OCI-LY7 (cell line): ENCODE measurements around the gene THRB. TPM values are rescaled to one million over a fixed set of nuclear protein-coding genes. Genes with fewer than 3 reads are reported as not detected.

Experiments
- BruUV-seq: library from RNA; stranded (reverse); fragments of 400-500 nt; replicated peaks from 2 replicates; lab custom pipeline; 2021; lab: Mats Ljungman, UMichigan
- CTCF ChIA-PET: fragments of 300-600 bp; sonication (Branson Sonifier 250); formaldehyde crosslinking; loops from one replicate; lab custom pipeline; 2022; ENCODE audit warnings: antibody characterized with exemption; ENCODE audit not compliant: unreplicated experiment; lab: Charles Lee
- POLR2A ChIA-PET: fragments of 300-600 bp; sonication (Branson Sonifier 250); formaldehyde crosslinking; loops from one replicate; lab custom pipeline; 2022; ENCODE audit warnings: antibody characterized with exemption; lab: Charles Lee
- DNase-seq: peaks from one replicate; pipeline ENCODE4 v3.0.0-alpha.2; 2015; ENCODE audit warnings: low spot score
- H2AFZ ChIP-seq: fragments of 200-600 bp; sonication (generic), shearing (Covaris generic); 2 replicates; pipeline ENCODE4 v1.6.1; 2014; ENCODE audit warnings: mild to moderate bottlenecking, antibody characterized with exemption, low read length, moderate library complexity
- H3K27ac ChIP-seq: fragments of 200-600 bp; sonication (generic); 2 replicates; pipeline ENCODE4 v1.5.1; 2014; ENCODE audit warnings: mixed run types, low read depth, mild to moderate bottlenecking, moderate library complexity, low read length, inconsistent platforms; ENCODE audit not compliant: poor library complexity, severe bottlenecking
- H3K36me3 ChIP-seq: fragments of 200-600 bp; sonication (generic); 2 replicates; pipeline ENCODE4 v1.6.1; 2014; ENCODE audit warnings: mild to moderate bottlenecking, antibody characterized with exemption, low read length, moderate library complexity, mixed read lengths; ENCODE audit not compliant: insufficient read depth
- H3K4me1 ChIP-seq: fragments of 200-600 bp; sonication (generic); 2 replicates; pipeline ENCODE4 v1.5.1; 2014; ENCODE audit warnings: mild to moderate bottlenecking, low read length; ENCODE audit not compliant: insufficient read depth, poor library complexity, severe bottlenecking
- H3K4me2 ChIP-seq: fragments of 200-600 bp; sonication (generic); 2 replicates; pipeline ENCODE4 v1.6.1; 2014; ENCODE audit warnings: mild to moderate bottlenecking, low read length
- H3K4me3 ChIP-seq: fragments of 200-600 bp; sonication (generic); 2 replicates; pipeline ENCODE4 v1.5.1; 2014; ENCODE audit warnings: mild to moderate bottlenecking, low read depth, low read length; ENCODE audit not compliant: poor library complexity, severe bottlenecking
- H3K79me2 ChIP-seq: fragments of 200-600 bp; sonication (generic); 2 replicates; pipeline ENCODE4 v1.6.1; 2016; ENCODE audit warnings: low read depth, mild to moderate bottlenecking, low read length, moderate library complexity, mixed read lengths; ENCODE audit not compliant: insufficient read depth
- H3K9me2 ChIP-seq: fragments of 200-600 bp; sonication (generic); 2 replicates; pipeline ENCODE4 v1.6.1; 2016; ENCODE audit warnings: mild to moderate bottlenecking, low read length, mixed read lengths; ENCODE audit not compliant: insufficient read depth
- H3K9me3 ChIP-seq: fragments of 200-600 bp; sonication (generic); 2 replicates; pipeline ENCODE4 v1.6.1; 2014; ENCODE audit warnings: mild to moderate bottlenecking, mixed run types, low read length, mixed read lengths
- H4K20me1 ChIP-seq: fragments of 200-600 bp; sonication (generic); 2 replicates; pipeline ENCODE4 v1.6.1; 2014; ENCODE audit warnings: mild to moderate bottlenecking, antibody characterized with exemption, low read length, moderate library complexity, mixed read lengths; ENCODE audit not compliant: insufficient read depth
- EZH2phosphoT487 ChIP-seq: fragments of 200-600 bp; sonication (generic); IDR thresholded peaks from 2 replicates; pipeline ENCODE4 v1.6.1; 2018; ENCODE audit warnings: low read depth, borderline replicate concordance, mild to moderate bottlenecking, mixed run types, antibody characterized with exemption, low read length, moderate library complexity, mixed read lengths
- intact Hi-C: fragments of 100-400 bp; cut with micrococcal nuclease; formaldehyde crosslinking; loops from one replicate; pipeline ENCODE4 v1.10.0; 2022; ENCODE audit not compliant: unreplicated experiment
- total RNA-seq, 2 experiments: library from RNA; depleted of rRNA in 1 of 2; stranded (reverse); fragments of >200 nt in 1 of 2; shearing (Covaris generic) in 1 of 2; gene quantifications; 2 replicates each; pipeline ENCODE4 v1.2.3, GENCODE V29; 2014 to 2022
- TF ChIP-seq, protein P1 (sequence below): fragments of 200-600 bp; sonication (generic); conservative IDR thresholded peaks from 2 replicates; pipeline ENCODE4 v1.5.1; 2014; ENCODE audit warnings: mild to moderate bottlenecking, antibody characterized with exemption, low read length, moderate library complexity, mixed read lengths

Gene THRB
- total RNA-seq, 2 experiments from 2014 or later = not detected

DNA sequence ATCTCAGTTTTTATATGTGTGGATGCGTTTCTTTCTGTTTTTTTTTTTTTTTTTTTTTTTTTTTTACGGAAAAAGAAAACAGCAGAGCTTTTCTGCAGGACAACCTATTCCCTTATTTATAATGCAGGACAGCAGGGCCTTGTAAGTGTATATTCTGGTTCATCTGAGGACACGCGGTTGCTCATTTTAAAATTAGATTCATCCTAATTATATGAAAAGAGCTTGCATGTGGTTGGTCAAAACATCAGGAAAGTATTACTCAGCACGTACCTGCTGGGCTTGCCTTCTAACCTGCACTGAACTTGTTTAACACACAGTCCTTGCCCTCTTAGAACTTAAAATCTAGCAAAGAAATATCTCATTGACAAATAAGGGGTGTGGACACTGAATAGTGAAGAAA lies 13.5 kb downstream of the THRB start:
- Histone ChIP-seq H3K36me3 (no peaks in the 10 kb centered on the region), H3K9me2 (no peaks in the 10 kb centered on the region), H2AFZ (no peak overlapping the region), H3K9me3 (no peaks in the 10 kb centered on the region), H4K20me1 (no peaks in the 10 kb centered on the region), H3K79me2 (no peaks in the 10 kb centered on the region), H3K27ac (no peak overlapping the region), H3K4me1 (no peaks in the 10 kb centered on the region), H3K4me3 (no peak overlapping the region), H3K4me2 (no peak overlapping the region)
- no peak for TF ChIP-seq EZH2phosphoT487
- TF ChIP-seq, protein P1, sequence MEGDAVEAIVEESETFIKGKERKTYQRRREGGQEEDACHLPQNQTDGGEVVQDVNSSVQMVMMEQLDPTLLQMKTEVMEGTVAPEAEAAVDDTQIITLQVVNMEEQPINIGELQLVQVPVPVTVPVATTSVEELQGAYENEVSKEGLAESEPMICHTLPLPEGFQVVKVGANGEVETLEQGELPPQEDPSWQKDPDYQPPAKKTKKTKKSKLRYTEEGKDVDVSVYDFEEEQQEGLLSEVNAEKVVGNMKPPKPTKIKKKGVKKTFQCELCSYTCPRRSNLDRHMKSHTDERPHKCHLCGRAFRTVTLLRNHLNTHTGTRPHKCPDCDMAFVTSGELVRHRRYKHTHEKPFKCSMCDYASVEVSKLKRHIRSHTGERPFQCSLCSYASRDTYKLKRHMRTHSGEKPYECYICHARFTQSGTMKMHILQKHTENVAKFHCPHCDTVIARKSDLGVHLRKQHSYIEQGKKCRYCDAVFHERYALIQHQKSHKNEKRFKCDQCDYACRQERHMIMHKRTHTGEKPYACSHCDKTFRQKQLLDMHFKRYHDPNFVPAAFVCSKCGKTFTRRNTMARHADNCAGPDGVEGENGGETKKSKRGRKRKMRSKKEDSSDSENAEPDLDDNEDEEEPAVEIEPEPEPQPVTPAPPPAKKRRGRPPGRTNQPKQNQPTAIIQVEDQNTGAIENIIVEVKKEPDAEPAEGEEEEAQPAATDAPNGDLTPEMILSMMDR = no peak
- POLR2A ChIA-PET = no interaction called here
- intact Hi-C loops = no loop called here
- CTCF ChIA-PET = no interaction called here
- BruUV-seq = no TSS peak
- DNase-seq = no peak

DNA sequence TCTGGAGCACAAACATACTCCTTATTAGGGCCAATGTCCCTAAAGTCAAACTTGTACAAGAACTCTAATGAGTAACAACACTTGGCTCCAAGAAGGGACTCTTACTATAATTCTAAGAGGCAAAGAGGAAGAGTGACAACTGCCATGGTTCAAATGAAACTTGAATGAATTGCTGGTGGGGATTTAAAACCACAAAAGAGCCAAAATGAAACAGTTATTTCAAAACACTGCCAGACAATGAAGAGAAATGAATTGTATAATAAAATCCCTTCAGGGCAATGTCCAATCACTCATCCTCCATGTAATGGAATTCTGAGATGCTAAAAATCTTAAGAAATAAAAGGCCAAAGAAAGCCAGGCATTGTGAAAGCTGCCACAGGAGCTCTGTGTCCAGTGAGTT lies 14.2 kb downstream of the THRB start:
- Histone ChIP-seq H3K9me2 (no peaks in the 10 kb centered on the region), H2AFZ (no peak overlapping the region), H3K79me2 (no peaks in the 10 kb centered on the region), H3K9me3 (no peaks in the 10 kb centered on the region), H3K4me3 (no peak overlapping the region), H3K36me3 (no peaks in the 10 kb centered on the region), H3K4me2 (no peak overlapping the region), H3K4me1 (no peaks in the 10 kb centered on the region), H3K27ac (no peak overlapping the region), H4K20me1 (no peaks in the 10 kb centered on the region)
- CTCF ChIA-PET = no interaction called here
- no peak for TF ChIP-seq EZH2phosphoT487
- TF ChIP-seq, protein P1 = no peak
- BruUV-seq = no TSS peak
- POLR2A ChIA-PET = no interaction called here
- DNase-seq = no peak
- intact Hi-C loops = no loop called here

DNA sequence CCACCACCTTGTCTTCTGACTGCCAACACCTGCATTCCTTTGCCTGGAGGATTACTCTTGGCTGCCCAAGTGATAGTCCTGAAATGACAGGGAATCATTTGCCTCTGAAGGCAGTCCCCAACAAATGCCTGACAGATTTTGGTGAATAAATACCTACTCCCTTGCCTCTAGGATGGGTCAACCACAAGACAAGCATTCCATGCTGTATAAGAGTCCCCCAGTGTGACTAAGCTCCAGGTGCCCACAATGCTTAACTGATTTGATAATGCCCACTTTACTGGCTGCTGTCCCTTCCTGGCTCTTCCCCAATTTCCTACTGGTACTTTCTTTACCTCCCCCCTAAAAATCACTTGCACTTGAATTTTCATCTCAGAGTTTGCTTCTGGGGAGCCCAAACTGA lies 14.8 kb downstream of the THRB start:
- Histone ChIP-seq H2AFZ (no peak overlapping the region), H4K20me1 (no peaks in the 10 kb centered on the region), H3K9me3 (no peaks in the 10 kb centered on the region), H3K4me2 (no peak overlapping the region), H3K4me3 (no peak overlapping the region), H3K4me1 (no peaks in the 10 kb centered on the region), H3K27ac (no peak overlapping the region), H3K9me2 (no peaks in the 10 kb centered on the region), H3K36me3 (no peaks in the 10 kb centered on the region), H3K79me2 (no peaks in the 10 kb centered on the region)
- no peak for DNase-seq
- CTCF ChIA-PET = no interaction called here
- no peak for TF ChIP-seq EZH2phosphoT487
- TF ChIP-seq, protein P1 = no peak
- POLR2A ChIA-PET = no interaction called here
- no TSS peak for BruUV-seq
- intact Hi-C loops = no loop called here
